NOMO-1 (cell line): ENCODE measurements around the gene MIS18BP1.
"Not testable (repeated sequence)": the region's sequence is repeated elsewhere in the genome, so short reads cannot be mapped to it uniquely, and the experiment has no call there.

Source experiments
- DNase-seq, 2 experiments: peaks; one replicate each; lab custom pipeline; 2025; ENCODE audit not compliant: unreplicated experiment in 2 of 2; lab: John Stamatoyannopoulos, UW

MIS18BP1 gene

DNA sequence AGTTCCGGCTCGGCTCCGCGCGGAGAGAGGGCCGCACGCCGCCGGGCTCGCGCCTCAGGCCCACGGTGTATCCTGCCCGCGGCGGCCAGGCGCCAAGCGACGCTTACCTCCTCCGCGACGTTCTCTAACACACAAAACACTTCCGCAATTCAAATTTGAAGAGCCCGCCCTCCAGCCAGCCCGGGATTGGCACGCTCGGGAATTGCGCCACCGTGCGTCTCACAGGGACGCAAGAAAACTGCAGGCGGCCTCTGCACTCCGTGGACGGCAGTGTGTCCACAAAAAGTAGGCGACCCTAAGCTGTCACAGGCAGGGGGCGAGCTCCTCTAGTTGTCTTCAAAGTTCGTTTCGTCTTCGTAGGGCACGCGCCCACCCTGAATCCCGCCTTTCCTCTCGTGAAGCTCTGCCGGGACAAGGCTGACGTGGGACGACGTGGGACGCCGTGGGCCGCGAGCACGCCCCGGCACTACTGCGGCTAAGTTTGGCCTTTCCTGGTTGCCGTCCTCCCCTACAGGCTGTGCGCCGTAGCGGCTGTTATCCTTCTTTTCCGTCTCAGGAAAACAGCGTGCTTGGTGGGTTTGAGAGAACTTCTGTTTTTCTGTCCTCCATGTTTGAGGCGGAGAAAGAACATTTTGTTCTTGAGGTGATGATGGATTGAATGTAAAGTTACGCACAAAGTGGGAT is at the start of gene MIS18BP1:
Gene MIS18BP1 (minus strand): TSS at position 133 of the 684 bp plus-strand sequence. CDS start 5,916 bp downstream, outside the sequence.
- peak; percentile 96 to 98 for DNase-seq

DNA sequence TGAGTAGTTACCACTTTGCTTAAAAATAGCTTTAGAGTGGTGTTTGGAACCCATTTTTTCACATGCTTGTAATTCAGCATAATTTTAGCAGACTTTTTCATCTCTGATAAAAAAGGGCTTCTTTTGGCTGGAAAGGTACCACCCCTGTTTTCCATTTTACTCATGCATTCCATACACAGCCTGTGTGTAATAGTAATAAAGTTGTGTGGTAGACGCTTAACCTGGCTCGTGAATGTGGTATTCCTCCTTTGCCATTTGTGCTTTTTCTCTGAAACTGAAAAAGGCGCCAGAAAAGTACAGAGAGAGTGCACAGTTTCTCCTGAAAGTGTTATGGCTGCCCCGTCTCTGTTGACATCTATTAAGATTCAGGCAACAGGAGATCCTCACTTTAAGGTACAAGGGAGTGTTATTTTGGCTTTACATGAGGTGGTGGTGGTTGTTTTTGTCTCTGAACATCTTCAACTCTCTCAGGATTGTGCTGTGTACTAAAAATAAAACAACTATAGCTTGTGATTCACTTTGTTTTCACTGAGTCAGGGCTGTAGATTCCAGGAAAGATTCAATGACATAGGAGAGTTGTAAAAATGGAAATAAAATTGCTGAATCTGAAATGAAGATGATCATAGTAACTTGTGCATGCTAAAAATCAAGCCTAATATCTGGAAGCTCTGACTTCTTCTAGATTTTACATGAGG is 45.6 kb upstream of the MIS18BP1 start:
- no peak for DNase-seq

DNA sequence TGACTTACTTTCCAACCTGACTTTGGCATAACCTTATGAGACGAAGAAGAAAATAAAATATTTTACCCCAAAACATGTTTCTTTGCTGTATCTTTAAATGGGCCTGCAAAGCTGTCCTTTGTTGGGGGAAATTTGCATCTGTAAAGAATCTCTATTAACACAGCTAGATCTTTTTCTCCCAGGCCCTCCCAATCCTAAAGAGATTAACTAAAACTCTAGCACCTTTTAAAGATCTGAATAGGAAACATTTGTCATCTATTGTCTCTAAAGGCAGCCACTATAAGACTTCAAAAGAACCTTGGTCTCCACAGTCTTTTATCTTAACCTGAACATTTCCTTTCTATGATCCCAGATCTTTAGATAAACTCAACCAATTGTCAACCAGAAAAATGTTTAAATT is 41.8 kb upstream of the MIS18BP1 start:
- not testable (repeated sequence) for DNase-seq

DNA sequence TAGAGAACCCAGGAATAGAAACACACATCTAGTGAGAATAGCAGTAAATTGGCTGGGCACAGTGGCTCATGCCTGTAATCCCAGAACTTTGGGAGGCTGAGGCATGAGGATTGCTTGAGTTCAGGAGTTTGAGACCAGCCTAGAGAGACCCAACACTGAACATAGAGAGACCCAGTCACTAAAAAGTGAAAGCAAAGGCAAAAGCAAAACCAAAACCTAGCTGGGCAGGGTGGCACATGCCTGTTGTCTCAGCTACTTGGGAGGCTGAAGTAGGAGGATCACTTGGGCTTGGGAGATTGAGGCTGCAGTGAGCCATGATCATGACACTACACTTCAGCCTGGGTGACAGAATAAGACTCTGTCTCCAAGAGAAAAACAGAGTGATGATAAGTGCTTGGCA is 37.5 kb upstream of the MIS18BP1 start:
- no peak for DNase-seq

DNA sequence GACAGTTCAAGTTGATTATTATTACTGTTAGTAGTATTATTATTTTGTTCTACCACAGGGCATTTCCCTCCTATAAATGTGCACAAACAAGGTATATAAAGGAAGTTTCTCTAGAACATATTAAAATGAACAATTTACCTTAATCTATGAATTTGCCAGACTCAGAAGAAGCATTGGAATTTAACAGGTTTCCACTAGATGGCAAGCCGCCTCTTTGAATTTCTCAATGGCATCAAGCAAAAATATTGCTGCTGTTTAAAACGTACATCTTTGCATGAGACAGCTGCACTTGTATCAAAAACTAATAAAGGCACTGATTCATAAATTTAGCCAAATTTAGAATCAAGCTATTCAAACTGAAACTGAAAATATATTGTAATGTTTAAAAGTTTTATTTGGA is 34.6 kb upstream of the MIS18BP1 start:
- no peak for DNase-seq

DNA sequence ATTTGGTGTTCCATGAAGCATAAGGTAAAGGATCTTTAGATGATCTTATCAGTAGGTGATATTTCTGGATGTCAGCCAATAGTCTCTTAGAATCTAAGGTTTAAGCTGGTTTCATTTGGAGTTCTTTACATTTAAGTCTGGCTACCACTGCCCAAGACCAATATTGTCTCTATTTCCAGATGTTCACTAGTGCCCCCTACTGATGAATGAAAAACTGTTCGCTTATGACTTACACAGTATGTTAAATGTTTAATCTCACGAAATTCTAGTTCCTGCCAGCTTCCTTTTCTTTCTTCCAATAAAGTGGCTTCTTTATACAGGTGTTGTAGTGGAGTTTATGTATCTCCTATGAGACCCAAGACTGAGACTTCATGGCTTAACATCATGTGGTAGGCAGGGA is 31.8 kb upstream of the MIS18BP1 start:
- no peak for DNase-seq

DNA sequence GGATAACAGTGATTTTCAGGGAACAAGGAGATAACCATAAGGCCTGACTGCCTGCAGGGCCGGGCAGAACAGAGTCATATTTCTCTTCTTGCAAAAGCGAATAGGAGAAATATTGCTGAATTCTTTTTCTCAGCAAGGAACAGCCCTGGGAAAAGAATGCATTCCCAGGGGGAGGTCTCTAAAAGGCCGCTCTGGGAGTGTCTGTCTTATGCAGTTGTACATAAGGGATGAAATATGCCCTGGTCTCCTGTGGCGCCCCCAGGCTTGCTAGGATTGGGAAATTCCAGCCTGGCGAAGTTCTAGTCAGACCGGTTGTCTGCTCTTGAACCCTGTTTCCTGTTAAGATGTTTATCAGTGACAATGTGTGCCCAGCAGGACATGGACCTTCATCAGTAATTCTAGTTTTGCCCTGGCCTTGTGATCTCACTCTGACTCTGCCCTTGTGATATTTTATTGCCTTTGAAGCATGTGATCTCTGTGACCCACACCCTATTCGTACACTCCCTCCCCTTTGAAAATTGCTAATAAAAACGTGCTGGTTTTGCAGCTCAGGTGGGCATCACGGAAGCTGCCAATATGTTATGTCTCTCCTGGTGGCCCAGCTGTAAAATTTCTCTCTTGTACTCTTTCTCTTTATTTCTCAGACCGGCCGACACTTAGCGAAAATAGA is 28.9 kb upstream of the MIS18BP1 start:
- DNase-seq = not testable (repeated sequence)

DNA sequence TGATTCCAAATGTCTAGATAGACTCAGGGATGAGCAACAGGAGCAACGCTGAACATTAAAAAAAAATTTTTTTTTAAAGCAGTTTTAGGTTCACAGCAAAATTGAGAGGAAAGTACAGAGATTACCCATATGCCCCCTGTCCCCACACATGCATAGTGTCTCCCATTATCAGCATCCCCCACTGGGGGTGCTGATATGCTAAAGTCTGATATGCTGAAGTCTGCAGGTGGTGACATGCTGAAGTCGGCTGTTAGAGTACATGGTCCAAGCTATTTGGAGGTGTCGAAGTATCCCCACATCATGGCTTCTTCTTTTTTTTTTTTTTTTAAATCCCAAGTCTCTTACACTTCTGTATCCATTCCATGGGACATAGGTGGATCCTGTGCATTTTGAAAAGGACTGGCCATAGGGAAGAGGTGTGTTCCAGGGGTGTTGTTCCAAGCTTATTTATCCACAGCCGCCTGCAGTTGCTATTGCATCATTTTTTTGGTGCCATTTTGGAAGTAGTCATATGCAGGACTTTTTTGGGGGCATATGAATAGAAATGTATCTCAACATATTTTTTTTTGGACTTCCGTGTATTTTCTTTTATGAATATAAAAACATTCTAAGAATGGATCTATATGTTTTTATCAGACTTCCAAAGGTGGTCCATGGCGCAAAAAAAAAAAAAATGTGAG is 19.0 kb upstream of the MIS18BP1 start:
- DNase-seq = no peak

DNA sequence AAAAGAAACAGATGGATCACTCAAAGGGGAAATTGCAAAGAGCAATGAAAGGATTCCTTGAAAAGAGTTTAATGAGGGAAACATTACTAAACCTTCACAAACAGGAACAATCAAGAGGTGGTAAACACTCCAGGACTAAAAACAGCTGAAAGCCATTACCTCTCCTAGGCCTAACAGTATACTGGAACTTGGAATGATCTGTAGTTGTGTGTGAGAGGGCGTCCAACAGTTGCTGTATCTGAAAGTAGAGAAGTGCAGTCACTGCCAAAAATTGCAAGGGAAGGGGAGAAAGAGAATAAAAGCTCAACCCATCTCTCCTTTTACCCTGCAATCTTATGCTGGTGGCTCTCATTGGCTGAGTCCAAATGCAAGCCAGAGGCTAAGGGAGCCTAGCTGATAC is 17.0 kb upstream of the MIS18BP1 start:
- DNase-seq = no peak

DNA sequence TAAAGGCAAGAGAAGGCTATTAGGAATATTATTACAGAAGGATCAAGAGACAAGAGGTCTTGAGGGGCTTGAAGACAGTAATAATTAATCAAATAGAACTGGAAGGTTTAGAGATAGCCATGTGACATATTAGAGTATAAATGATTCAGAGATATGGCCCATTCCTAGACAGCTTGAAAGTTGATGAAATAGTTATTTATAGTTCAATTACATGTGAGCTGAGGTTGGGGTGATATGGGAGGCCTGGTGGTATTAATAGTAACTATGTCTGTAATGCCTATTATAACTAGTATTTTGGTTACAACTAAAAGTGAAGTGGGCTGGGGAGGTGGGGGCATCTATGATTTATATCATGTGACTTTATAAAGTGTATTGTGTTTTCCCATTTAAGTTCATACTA is 14.1 kb upstream of the MIS18BP1 start:
- DNase-seq = no peak

DNA sequence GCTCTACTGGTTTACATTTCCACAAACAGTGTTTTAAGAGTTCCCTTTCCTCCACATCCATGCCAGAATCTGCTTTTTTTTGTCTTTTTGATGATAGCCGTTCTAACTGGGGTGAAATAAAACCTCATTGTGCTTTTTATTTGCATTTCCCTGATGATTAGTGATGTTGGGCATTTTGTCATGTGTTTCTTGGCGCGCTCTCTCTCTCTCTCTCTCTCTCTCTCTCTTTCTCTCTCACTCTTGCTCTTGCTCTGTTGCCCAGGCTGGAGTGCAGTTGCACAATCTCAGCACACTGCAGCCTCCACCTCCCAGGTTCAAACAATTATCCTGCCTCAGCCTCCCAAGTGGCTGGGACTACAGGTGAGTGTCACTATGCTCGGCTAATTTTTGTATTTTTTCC is 9.6 kb upstream of the MIS18BP1 start:
- no peak for DNase-seq

DNA sequence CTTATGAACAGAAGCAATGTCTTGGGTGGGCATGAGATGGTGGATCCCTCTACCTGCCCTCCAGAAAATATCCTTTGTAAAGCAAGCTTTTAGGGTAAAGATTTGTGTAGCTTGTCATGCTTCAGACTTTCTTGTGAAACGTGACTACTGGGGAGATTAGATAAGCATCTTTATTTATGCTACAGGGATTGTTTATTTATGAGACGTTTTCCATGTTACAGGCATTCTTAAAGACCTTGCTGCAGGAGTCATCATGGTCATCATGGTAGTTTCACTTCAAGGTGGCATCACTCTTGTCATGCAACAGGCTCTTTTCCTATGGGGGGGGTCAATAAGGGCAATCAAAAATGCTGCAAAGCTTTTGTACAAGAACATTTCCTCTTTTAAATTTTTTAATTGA is 8.2 kb upstream of the MIS18BP1 start:
- DNase-seq = no peak

DNA sequence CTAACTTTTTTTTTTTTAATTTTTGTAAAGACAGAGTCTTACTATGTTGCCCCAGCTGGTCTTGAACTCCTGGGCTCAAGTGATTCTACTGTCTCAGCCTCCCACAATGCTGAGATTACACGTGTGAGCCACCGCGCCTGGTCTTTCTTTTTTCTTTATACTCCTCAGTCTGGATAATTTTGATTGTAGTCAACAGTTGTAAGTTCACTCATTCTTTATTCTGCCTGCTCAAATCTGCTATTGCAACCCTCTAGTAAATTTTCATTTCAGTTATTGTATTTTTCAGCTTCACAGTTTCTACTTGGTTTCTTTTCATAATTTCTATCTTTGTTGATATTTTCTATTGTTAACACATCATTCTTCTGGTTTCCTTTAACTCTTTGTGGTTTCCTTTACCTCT is 5.8 kb upstream of the MIS18BP1 start:
- DNase-seq = no peak

DNA sequence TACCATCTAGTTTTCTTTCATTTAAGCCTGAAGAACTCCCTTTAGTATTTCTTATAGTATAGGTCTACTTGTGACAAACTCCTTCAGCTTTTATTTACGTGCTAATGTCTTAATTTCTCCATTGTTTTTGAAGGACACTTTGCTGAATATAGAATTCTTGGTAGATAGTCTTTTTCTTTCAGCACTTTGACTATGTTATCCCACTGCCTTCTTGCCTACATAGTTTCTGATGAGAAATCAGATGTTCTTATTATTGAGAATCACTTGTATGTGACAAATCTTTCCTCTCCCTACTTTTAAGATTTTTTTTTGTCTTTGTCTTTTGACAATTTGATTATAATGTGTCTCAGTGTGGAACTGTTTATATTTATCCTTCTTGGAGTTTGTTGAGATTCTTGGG is 5.1 kb upstream of the MIS18BP1 start:
- DNase-seq = no peak

DNA sequence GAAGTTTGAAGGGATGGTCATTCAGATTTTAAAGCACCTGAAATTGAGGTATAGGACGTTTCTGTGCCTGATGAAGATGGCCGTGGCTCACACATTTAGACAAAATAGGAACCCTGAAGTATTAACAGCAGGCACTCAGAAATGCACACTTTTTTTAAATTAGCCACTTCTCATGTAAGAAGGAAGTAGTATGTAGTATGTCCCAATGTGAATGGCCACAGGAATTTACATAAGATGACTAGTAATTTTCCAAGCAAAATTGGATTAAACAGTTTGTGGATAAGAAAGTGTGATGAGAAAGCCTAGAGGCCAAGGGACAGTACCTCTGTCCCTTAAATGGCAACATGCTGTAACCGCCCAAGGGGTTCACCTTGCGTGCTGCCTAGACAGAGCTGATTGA is 1.8 kb upstream of the MIS18BP1 start:
- peak; percentile 34 to 72 for DNase-seq

DNA sequence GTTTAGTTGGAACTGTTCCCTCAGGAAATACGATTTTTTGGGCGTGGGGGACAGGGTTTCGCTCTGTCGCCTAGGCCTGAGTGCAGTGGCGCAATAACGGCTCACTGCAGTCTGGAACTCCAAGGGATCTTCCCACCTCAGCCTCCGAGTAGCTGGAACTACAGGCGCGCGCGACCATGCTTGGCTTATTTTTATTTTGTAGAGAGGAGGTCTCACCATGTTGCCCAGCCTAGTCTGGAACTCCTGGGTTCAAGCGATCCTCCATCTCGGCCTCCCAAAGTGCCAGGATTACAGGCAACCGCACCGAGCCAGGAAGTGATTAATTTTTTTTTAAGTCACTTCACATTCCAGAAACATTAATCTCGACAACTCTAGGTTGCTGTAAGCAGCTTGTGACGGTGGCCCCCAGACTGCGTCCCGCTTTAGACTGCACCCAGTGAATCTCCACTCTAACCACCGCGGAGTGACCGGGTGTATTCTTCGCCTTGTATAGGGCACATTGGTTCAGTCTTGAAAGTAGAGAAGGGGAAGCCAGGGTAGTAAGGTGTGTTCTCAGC is 830 bp upstream of the MIS18BP1 start:
- peak; percentile 31 to 35 for DNase-seq

DNA sequence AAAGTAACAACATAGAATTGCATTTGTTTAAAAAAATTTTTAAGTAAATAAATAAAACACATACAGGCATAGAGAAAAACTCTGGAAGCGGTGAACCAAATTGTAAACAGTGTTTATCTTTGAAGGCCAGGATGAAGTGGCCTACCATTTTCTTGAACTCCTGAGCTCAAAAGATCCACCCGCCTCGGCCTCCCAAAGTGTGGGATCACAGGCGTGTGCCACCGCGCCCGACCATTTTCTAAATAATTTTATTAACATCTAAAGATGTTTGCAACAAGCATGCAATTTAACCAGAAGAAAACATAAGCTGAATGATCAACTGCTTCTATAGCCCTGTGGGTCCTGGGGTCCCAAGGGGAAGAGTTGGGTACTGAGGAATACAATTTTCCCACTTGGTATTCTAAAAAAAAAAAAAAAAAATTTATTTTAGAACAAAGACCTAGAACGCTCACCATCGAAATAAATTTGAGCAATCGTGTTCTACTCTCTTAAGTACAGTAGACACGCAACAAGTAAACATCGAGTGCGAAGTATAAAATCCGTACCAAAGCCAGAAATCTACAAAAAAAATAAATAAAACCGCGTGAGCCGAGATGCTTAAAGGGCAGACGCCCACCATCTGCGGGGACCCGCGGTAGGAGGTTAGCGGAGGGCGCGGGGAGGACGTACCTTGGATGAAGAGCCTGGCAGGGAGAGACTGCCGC is 484 bp downstream of the MIS18BP1 start:
- peak; percentile 14 to 28 for DNase-seq

DNA sequence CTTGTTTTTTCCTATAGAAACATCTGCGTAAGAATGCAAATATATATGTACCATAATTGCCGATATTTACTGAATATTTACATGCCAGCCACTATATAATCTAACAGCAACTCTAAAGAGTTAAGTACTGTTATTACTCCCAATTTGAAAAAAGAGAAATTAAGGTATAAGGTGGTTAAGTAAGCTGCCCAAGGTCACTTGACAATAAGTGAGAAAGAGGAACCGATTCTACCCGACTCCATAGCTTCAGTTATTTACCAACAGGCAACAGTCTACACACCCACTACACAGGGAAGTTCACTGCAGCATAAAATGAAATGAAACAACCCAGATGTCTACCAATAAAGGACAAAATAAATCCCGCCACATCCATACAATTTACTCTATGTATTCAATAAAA is 1.1 kb downstream of the MIS18BP1 start:
- peak; percentile 64 to 95 for DNase-seq

DNA sequence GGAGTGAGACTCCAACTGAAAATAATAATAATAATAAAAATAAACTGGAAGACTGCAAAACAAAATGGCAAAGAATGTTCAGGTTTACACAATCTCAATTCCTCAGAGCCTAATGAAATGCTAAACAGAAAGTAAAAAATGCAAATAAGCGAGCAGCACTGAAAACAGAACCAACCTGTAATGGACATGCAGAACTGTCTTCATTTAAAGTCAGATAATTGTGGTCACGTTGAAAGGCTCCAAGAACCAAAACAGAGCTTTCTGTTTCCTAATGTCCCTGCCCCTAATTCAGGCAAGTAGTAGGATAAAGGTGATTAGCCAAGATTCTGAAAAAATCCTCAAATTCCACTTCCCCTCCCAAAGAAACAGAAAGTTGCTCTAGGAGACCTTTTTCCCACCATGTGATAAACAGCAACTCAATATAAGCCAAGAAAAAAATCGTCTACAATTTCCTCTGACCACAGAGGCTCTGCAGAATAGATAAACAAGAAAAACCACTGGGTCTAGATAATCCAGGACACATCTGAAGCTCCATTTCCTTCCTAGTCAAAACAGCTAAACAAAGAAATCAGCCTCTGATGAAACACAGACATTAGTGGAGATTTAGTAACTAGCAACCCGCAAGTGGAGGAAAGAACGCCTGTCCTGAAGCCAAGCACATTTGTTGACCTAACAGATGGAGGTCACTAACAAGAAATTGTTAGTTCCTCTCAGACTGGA is 3.0 kb downstream of the MIS18BP1 start:
- DNase-seq = peak; percentile 77 to 88

DNA sequence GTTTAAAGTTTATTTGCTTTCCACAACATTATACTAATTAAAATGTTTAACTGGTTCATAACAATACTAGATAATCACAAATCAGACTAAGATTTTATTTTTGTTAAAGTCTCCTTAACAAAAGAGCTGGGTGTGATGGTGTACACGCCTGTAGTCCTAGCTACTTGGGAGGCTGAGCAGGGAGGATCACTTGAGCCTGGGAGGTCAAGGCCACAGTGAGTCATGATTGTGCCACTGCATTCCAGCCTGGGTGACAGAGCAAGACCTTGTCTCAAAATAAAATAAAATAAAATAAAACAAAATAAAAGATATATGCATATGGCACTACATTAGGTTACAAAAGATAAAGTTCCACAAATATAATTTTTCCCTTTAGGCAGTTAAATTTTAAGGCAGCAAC is 5.6 kb downstream of the MIS18BP1 start:
- DNase-seq = no peak
